Panc1 (cell line): ENCODE data around the gene AMBRA1.

Experiments used
- POLR2AphosphoS5 ChIP-seq: IDR thresholded peaks from 2 replicates; pipeline ENCODE4 v1.6.1; 2012; ENCODE audit warnings: mild to moderate bottlenecking, low read depth, low read length, moderate library complexity
- SIN3A ChIP-seq: IDR thresholded peaks from 2 replicates; pipeline ENCODE4 v1.6.1; 2012; ENCODE audit warnings: low read depth, mild to moderate bottlenecking, low read length, moderate library complexity, borderline replicate concordance; ENCODE audit not compliant: insufficient read depth
- TCF7L2 ChIP-seq: IDR thresholded peaks from 2 replicates; pipeline ENCODE4 v1.6.1; 2011; ENCODE audit warnings: mild to moderate bottlenecking, low read depth, low read length, inconsistent platforms
- TF ChIP-seq, protein P1 (sequence below): fragments of 450-650 bp; IDR thresholded peaks from 2 replicates; pipeline ENCODE4 v1.5.1; 2017; ENCODE audit warnings: mild to moderate bottlenecking
- TF ChIP-seq, protein P2 (sequence below), 2 experiments: IDR thresholded peaks; 2 replicates each; pipeline ENCODE4 v1.6.1; 2011 to 2012; ENCODE audit warnings: low read depth in 2 of 2, control low read depth in 1 of 2, low read length in 1 of 2, mild to moderate bottlenecking in 1 of 2, moderate library complexity in 1 of 2; ENCODE audit not compliant: insufficient read depth in 1 of 2

DNA sequence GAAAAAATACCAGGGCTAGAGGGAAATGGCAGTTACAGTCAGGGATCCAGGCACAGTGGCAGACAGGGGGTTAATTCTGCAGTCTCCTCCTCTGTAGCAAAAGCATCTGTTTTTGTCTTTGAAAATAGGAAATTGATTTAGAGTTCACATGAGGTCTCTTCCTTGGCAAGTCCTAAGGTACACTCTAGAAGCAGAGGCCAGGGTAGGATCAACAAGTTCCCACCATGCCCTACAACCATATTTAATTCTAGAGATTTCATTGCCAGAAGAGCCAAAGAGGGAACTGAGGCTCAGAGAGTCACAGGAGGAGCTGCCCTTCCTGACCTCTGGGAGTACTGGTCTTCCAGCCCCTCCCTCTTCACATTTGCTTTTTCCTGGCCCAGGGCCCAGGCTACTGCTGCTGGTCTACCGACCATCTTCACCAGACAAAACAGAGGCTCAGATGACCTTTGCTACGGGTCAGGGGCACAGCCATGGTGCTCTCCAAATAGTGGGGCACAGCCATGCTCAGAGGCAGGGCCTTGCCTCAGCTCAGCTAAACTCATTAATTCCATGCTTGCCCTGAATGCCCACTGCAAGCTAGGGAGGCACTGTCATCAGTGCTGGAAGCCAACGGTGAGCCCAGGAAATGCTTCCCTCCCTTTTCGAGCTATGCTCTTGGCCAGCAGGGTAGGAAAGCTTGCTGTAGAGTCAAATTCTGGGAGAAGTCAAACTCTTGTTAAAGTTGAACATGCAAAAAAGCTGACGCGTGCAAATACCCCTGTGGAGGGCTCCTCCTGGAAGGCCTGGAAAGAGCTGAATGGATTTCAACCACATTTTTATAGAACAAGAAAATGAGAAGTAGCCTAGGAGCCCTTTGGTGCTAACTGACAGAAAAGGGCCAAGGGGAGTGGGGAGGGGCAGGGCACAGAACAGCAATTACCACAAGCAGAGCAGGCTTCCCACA lies 190.6 kb downstream of the AMBRA1 start:
- TF ChIP-seq, protein P1, sequence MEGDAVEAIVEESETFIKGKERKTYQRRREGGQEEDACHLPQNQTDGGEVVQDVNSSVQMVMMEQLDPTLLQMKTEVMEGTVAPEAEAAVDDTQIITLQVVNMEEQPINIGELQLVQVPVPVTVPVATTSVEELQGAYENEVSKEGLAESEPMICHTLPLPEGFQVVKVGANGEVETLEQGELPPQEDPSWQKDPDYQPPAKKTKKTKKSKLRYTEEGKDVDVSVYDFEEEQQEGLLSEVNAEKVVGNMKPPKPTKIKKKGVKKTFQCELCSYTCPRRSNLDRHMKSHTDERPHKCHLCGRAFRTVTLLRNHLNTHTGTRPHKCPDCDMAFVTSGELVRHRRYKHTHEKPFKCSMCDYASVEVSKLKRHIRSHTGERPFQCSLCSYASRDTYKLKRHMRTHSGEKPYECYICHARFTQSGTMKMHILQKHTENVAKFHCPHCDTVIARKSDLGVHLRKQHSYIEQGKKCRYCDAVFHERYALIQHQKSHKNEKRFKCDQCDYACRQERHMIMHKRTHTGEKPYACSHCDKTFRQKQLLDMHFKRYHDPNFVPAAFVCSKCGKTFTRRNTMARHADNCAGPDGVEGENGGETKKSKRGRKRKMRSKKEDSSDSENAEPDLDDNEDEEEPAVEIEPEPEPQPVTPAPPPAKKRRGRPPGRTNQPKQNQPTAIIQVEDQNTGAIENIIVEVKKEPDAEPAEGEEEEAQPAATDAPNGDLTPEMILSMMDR = no peak
- TF ChIP-seq TCF7L2 (no peak), POLR2AphosphoS5 (no peak), SIN3A (no peak)
- TF ChIP-seq, protein P2, sequence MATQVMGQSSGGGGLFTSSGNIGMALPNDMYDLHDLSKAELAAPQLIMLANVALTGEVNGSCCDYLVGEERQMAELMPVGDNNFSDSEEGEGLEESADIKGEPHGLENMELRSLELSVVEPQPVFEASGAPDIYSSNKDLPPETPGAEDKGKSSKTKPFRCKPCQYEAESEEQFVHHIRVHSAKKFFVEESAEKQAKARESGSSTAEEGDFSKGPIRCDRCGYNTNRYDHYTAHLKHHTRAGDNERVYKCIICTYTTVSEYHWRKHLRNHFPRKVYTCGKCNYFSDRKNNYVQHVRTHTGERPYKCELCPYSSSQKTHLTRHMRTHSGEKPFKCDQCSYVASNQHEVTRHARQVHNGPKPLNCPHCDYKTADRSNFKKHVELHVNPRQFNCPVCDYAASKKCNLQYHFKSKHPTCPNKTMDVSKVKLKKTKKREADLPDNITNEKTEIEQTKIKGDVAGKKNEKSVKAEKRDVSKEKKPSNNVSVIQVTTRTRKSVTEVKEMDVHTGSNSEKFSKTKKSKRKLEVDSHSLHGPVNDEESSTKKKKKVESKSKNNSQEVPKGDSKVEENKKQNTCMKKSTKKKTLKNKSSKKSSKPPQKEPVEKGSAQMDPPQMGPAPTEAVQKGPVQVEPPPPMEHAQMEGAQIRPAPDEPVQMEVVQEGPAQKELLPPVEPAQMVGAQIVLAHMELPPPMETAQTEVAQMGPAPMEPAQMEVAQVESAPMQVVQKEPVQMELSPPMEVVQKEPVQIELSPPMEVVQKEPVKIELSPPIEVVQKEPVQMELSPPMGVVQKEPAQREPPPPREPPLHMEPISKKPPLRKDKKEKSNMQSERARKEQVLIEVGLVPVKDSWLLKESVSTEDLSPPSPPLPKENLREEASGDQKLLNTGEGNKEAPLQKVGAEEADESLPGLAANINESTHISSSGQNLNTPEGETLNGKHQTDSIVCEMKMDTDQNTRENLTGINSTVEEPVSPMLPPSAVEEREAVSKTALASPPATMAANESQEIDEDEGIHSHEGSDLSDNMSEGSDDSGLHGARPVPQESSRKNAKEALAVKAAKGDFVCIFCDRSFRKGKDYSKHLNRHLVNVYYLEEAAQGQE (IDR thresholded peaks at IDR 0.05; ENCODE audit: insufficient read depth in 1 of 2, low read depth in 2 of 2, low read length in 1 of 2) = no peak
